Astrocyte (in vitro differentiated cells and primary cell): Measurements from ENCODE around the gene CD163L1.
A peak's percentile ranks its signal among the peaks of the same experiment; 100 is the strongest.

Experiments
- EZH2 ChIP-seq: IDR thresholded peaks from 2 replicates; pipeline ENCODE4 v1.6.1; 2012; ENCODE audit warnings: mild to moderate bottlenecking, low read length, inconsistent platforms; ENCODE audit not compliant: insufficient read depth
- TF ChIP-seq, protein P1 (sequence below): IDR thresholded peaks from 2 replicates; pipeline ENCODE4 v1.5.1; 2011; ENCODE audit warnings: low read depth, mild to moderate bottlenecking, inconsistent platforms, low read length, moderate library complexity; ENCODE audit not compliant: insufficient read depth

DNA sequence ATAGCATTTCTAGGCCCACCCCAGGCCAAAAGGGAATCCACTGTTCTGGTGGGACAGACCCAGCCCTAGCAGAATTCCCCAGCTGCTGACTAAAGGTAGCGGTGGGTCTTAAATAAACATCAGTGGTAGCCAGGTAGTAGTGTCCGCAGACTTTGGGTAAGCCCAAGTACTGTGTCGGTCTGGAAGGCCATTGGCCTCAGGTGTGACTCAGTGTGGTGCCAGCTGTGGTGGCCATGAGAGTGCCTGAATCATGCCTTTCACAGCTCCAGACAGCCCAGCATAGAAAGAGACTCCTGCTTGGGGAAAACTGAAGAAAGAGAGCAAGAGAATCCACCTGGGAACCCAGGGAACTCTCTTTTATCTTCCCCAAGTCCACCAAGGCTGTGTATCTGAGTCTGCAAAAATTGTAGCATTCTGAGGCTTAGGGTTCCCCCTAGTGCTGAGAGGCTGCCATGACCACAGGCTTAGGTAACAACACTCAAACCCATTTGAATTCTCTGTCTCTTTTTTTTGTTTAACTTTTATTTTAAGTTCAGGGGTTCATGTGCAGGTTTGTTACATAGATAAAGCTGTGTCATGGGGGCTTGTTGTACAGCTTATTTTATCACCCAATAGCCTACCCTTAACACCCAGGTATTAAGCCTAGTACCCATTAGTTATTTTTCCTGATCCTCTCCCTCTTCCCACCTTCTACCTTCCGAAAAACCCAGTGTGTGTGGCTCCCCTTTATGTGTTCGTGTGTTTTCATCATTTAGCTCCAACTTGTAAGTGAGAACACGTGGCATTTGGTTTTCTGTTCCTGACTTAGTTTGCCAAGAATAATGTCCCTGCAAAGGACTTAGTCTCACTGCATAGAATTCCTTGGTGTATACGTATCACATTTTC lies 16.7 kb upstream of the CD163L1 start:
- TF ChIP-seq, protein P1, sequence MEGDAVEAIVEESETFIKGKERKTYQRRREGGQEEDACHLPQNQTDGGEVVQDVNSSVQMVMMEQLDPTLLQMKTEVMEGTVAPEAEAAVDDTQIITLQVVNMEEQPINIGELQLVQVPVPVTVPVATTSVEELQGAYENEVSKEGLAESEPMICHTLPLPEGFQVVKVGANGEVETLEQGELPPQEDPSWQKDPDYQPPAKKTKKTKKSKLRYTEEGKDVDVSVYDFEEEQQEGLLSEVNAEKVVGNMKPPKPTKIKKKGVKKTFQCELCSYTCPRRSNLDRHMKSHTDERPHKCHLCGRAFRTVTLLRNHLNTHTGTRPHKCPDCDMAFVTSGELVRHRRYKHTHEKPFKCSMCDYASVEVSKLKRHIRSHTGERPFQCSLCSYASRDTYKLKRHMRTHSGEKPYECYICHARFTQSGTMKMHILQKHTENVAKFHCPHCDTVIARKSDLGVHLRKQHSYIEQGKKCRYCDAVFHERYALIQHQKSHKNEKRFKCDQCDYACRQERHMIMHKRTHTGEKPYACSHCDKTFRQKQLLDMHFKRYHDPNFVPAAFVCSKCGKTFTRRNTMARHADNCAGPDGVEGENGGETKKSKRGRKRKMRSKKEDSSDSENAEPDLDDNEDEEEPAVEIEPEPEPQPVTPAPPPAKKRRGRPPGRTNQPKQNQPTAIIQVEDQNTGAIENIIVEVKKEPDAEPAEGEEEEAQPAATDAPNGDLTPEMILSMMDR, result peak; percentile 92
- no peak for TF ChIP-seq EZH2
